ENCODE data around the gene TBC1D30. TPM values are rescaled to one million over a fixed set of nuclear protein-coding genes. Genes with fewer than 3 reads are reported as not detected.

TBC1D30 gene
- total and polyA plus RNA-seq, 4 donors, result 0.46 to 2.2 (median 0.70) TPM

DNA sequence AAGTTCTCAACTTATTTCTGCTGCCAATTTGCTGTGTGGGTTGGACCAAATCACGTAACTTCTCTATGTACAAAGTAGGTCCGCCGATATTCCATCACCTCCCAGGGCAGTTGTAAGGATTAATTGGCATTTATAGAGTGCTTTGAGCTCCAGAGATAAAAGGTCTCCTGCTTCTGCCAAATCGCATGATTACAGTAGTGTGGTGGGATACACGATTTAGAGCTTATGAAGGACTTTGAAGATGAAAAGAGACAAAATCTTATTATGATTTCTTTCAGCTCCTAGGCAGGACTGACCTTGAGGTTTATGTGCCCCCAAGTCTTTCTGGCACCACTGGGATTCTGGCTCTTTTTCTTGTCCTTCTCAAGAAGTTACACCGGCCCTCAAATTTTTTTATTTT, 84.7 kb downstream of the TBC1D30 start:
- Histone ChIP-seq H3K27me3 (ENCODE audit: control insufficient read depth in 4 of 4, insufficient read depth in 4 of 4, low read length in 3 of 4) (no peaks in the 10 kb centered on the region), H3K9me3 (ENCODE audit: control insufficient read depth in 4 of 4, low read length in 3 of 4) (no peaks in the 10 kb centered on the region), H3K27ac (ENCODE audit: low read depth in 1 of 2, low read length in 2 of 2) (no peak overlapping the region), H3K4me3 (ENCODE audit: low read depth in 1 of 3, low read length in 3 of 3) (no peak overlapping the region), H3K9ac (ENCODE audit: low read depth in 1 of 2, low read length in 2 of 2) (no peak overlapping the region), H3K4me1 (ENCODE audit: control insufficient read depth in 4 of 4, insufficient read depth in 4 of 4, low read length in 3 of 4) (no peaks in the 10 kb centered on the region), H3K36me3 (ENCODE audit: control insufficient read depth in 4 of 4, insufficient read depth in 3 of 4, low read depth in 1 of 4, low read length in 3 of 4) (no peaks in the 10 kb centered on the region)
- WGBS, result 94% methylated on average over 6 of the region's 6 CpGs
- no peak for DNase-seq (ENCODE audit: low spot score)
- no peak for TF ChIP-seq RXRA (IDR thresholded peaks at IDR 0.05)
- TF ChIP-seq, protein P1, sequence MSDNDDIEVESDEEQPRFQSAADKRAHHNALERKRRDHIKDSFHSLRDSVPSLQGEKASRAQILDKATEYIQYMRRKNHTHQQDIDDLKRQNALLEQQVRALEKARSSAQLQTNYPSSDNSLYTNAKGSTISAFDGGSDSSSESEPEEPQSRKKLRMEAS (IDR thresholded peaks at IDR 0.05), result no peak
- TF ChIP-seq YY1 (IDR thresholded peaks at IDR 0.05), result no peak
- TF ChIP-seq GABPA (IDR thresholded peaks at IDR 0.05 in 1 of 2, conservative IDR thresholded peaks at IDR 0.05 in 1 of 2), result no peak
- TF ChIP-seq JUND (IDR thresholded peaks at IDR 0.05), result no peak
- TF ChIP-seq, protein P2, sequence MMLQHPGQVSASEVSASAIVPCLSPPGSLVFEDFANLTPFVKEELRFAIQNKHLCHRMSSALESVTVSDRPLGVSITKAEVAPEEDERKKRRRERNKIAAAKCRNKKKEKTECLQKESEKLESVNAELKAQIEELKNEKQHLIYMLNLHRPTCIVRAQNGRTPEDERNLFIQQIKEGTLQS (IDR thresholded peaks at IDR 0.05), result no peak
- no peak for TF ChIP-seq HNF4A (conservative IDR thresholded peaks at IDR 0.05)
- TF ChIP-seq EGR1 (IDR thresholded peaks at IDR 0.05; ENCODE audit: low read depth in 2 of 2), result no peak
- no peak for TF ChIP-seq ZBTB33 (IDR thresholded peaks at IDR 0.05)
- no peak for TF ChIP-seq SP1 (IDR thresholded peaks at IDR 0.05)
- TF ChIP-seq, protein P3, sequence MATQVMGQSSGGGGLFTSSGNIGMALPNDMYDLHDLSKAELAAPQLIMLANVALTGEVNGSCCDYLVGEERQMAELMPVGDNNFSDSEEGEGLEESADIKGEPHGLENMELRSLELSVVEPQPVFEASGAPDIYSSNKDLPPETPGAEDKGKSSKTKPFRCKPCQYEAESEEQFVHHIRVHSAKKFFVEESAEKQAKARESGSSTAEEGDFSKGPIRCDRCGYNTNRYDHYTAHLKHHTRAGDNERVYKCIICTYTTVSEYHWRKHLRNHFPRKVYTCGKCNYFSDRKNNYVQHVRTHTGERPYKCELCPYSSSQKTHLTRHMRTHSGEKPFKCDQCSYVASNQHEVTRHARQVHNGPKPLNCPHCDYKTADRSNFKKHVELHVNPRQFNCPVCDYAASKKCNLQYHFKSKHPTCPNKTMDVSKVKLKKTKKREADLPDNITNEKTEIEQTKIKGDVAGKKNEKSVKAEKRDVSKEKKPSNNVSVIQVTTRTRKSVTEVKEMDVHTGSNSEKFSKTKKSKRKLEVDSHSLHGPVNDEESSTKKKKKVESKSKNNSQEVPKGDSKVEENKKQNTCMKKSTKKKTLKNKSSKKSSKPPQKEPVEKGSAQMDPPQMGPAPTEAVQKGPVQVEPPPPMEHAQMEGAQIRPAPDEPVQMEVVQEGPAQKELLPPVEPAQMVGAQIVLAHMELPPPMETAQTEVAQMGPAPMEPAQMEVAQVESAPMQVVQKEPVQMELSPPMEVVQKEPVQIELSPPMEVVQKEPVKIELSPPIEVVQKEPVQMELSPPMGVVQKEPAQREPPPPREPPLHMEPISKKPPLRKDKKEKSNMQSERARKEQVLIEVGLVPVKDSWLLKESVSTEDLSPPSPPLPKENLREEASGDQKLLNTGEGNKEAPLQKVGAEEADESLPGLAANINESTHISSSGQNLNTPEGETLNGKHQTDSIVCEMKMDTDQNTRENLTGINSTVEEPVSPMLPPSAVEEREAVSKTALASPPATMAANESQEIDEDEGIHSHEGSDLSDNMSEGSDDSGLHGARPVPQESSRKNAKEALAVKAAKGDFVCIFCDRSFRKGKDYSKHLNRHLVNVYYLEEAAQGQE (IDR thresholded peaks at IDR 0.05), result no peak
- no peak for TF ChIP-seq TAF1 (conservative IDR thresholded peaks at IDR 0.05)
- no peak for TF ChIP-seq RAD21 (IDR thresholded peaks at IDR 0.05)
- no peak for TF ChIP-seq FOXA1 (IDR thresholded peaks at IDR 0.05)
- no peak for TF ChIP-seq CTCF (IDR thresholded peaks at IDR 0.05; ENCODE audit: low read depth, low read length, missing input control)
- no peak for TF ChIP-seq NR2F2 (IDR thresholded peaks at IDR 0.05)

- Histone ChIP-seq H3K4me1 (ENCODE audit: control insufficient read depth in 4 of 4, insufficient read depth in 4 of 4, low read length in 3 of 4) (no peaks in the 10 kb centered on the region), H3K9me3 (ENCODE audit: control insufficient read depth in 4 of 4, low read length in 3 of 4) (no peaks in the 10 kb centered on the region), H3K27me3 (ENCODE audit: control insufficient read depth in 4 of 4, insufficient read depth in 4 of 4, low read length in 3 of 4) (no peaks in the 10 kb centered on the region), H3K36me3 (ENCODE audit: control insufficient read depth in 4 of 4, insufficient read depth in 3 of 4, low read depth in 1 of 4, low read length in 3 of 4) (no peaks in the 10 kb centered on the region), H3K9ac (ENCODE audit: low read depth in 1 of 2, low read length in 2 of 2) (no peak overlapping the region), H3K4me3 (ENCODE audit: low read depth in 1 of 3, low read length in 3 of 3) (no peak overlapping the region), H3K27ac (ENCODE audit: low read depth in 1 of 2, low read length in 2 of 2) (no peak overlapping the region)
- WGBS, result 76% methylated on average over 3 of the region's 3 CpGs
- no peak for DNase-seq (ENCODE audit: low spot score)
- no peak for TF ChIP-seq RXRA (IDR thresholded peaks at IDR 0.05)
- no peak for TF ChIP-seq JUND (IDR thresholded peaks at IDR 0.05)
- TF ChIP-seq, protein P1 (IDR thresholded peaks at IDR 0.05), result no peak
- TF ChIP-seq GABPA (IDR thresholded peaks at IDR 0.05 in 1 of 2, conservative IDR thresholded peaks at IDR 0.05 in 1 of 2), result no peak
- TF ChIP-seq NR2F2 (IDR thresholded peaks at IDR 0.05), result no peak
- TF ChIP-seq ZBTB33 (IDR thresholded peaks at IDR 0.05), result no peak
- TF ChIP-seq, protein P3 (IDR thresholded peaks at IDR 0.05), result no peak
- TF ChIP-seq EGR1 (IDR thresholded peaks at IDR 0.05; ENCODE audit: low read depth in 2 of 2), result no peak
- TF ChIP-seq YY1 (IDR thresholded peaks at IDR 0.05), result no peak
- TF ChIP-seq HNF4A (conservative IDR thresholded peaks at IDR 0.05), result no peak
- no peak for TF ChIP-seq RAD21 (IDR thresholded peaks at IDR 0.05)
- TF ChIP-seq SP1 (IDR thresholded peaks at IDR 0.05), result no peak
- no peak for TF ChIP-seq FOXA1 (IDR thresholded peaks at IDR 0.05)
- TF ChIP-seq, protein P2 (IDR thresholded peaks at IDR 0.05), result no peak
Observed at GRCh38 chr12:64911081-64911480, 86.6 kb downstream of the TBC1D30 start.
